AG04449 (cell line): Measurements from ENCODE around the gene RBPJ.

Experiments used
- CTCF ChIA-PET: fragments of 350-600 bp; formaldehyde crosslinking; extraction: SDS; loops from one replicate; lab custom pipeline; 2021; ENCODE audit warnings: antibody characterized with exemption; lab: Yijun Ruan, JAX
- POLR2A ChIA-PET: fragments of 400-600, 350-600 bp; formaldehyde crosslinking; extraction: SDS; loops from one replicate; lab custom pipeline; 2020; ENCODE audit warnings: antibody characterized with exemption, inconsistent platforms; lab: Yijun Ruan, JAX
- DNase-seq: peaks from one replicate; pipeline ENCODE4 v3.0.0-alpha.2; 2010; ENCODE audit warnings: low read depth, low spot score
- H3K4me3 ChIP-seq: 2 replicates; pipeline ENCODE4 v1.5.1; 2011; ENCODE audit warnings: low read depth, mild to moderate bottlenecking, control low read depth, low read length
- CTCF ChIP-seq: IDR thresholded peaks from one replicate; pipeline ENCODE4 v1.5.1; 2011; ENCODE audit warnings: mild to moderate bottlenecking, moderate library complexity, low read length, control low read depth, inconsistent platforms; ENCODE audit not compliant: insufficient read depth; ENCODE audit errors: missing control alignments

The RBPJ gene

GRCh38 chr4:26464420-26465095 is 143.7 kb downstream of the RBPJ start:
- H3K4me3 ChIP-seq, result no peak overlapping the region
- no peak for DNase-seq
- POLR2A ChIA-PET, result interaction anchor here (0.6 kb wide), 1 partner anchor 432 kb away, joined by 3 read pairs; no protein-coding TSS in a partner anchor
- TF ChIP-seq CTCF, result no peak
- CTCF ChIA-PET, result interaction anchor here (9.6 kb wide), 1 partner anchor 257 kb away, joined by 147 read pairs; no protein-coding TSS in a partner anchor

- ChIA-PET POLR2A (no interaction called here), CTCF (no interaction called here)
- no peak for DNase-seq
- no peak for TF ChIP-seq CTCF
- H3K4me3 ChIP-seq, result no peak overlapping the region
Measured at GRCh38 chr4:26466578-26467270, 145.9 kb downstream of the RBPJ start.

- ChIA-PET CTCF (interaction anchor here (1.0 kb wide), 1 partner anchor 8 kb away, joined by 3 read pairs; no protein-coding TSS in a partner anchor), POLR2A (no interaction called here)
- DNase-seq, result no peak
- no peak for TF ChIP-seq CTCF
- H3K4me3 ChIP-seq, result no peak overlapping the region
Measured at GRCh38 chr4:26467724-26468123, 146.9 kb downstream of the RBPJ start.

- H3K4me3 ChIP-seq, result no peak overlapping the region
- ChIA-PET CTCF (interaction anchor here (1.0 kb wide), 1 partner anchor 9 kb away, joined by 3 read pairs; no protein-coding TSS in a partner anchor), POLR2A (no interaction called here)
- no peak for TF ChIP-seq CTCF
- DNase-seq, result no peak
Measured at GRCh38 chr4:26468283-26468949, 147.6 kb downstream of the RBPJ start.

GRCh38 chr4:26468977-26469376 is 148.2 kb downstream of the RBPJ start:
- DNase-seq, result no peak
- ChIA-PET POLR2A (no interaction called here), CTCF (no interaction called here)
- no peak for TF ChIP-seq CTCF
- no peak overlapping the region for H3K4me3 ChIP-seq

- DNase-seq, result no peak
- CTCF ChIA-PET, result interaction anchor here (1.5 to 3.0 kb wide), 3 partner anchors 12 to 484 kb away, joined by 4 to 29 read pairs (median 5); no protein-coding TSS in a partner anchor
- no peak overlapping the region for H3K4me3 ChIP-seq
- POLR2A ChIA-PET, result no interaction called here
- no peak for TF ChIP-seq CTCF
Measured at GRCh38 chr4:26471890-26472289, 151.1 kb downstream of the RBPJ start.
